CD4-positive, alpha-beta T cell (primary cell): Measurements from ENCODE around the gene RHBDD3. TPM values are rescaled to one million over a fixed set of nuclear protein-coding genes. Genes with fewer than 3 reads are reported as not detected.

Experiments
- ATAC-seq: fragments of 200-7000 bp; cut with Tn5 transposase; one replicate; pipeline ENCODE4 v1.10.0; 2022; ENCODE audit warnings: mild to moderate bottlenecking; ENCODE audit not compliant: poor library complexity
- CTCF ChIA-PET: fragments of 350-600 bp; sonication (Branson Sonifier 250); formaldehyde crosslinking; loops from one replicate; lab custom pipeline; 2021; ENCODE audit warnings: antibody characterized with exemption, inconsistent platforms; lab: Charles Lee
- POLR2A ChIA-PET: fragments of 350-600 bp; sonication (Branson Sonifier 250); formaldehyde crosslinking; loops from one replicate; lab custom pipeline; 2021; ENCODE audit warnings: antibody characterized with exemption, inconsistent platforms; lab: Charles Lee
- DNase-seq, 14 experiments: peaks; one replicate each; pipeline ENCODE4 v3.0.0-alpha.2; 2013 to 2020; ENCODE audit warnings: mixed read lengths in 2 of 14
- H3K27ac ChIP-seq, 2 donors: one replicate each; pipeline versions ENCODE4 v1.5.1 to v1.7.0; 2013; ENCODE audit warnings: low read length in 2 of 2, low read depth in 1 of 2, mild to moderate bottlenecking in 1 of 2
- H3K27me3 ChIP-seq, 2 experiments: 1 replicate in 1 of 2; 2 replicates in 1 of 2; pipeline versions ENCODE4 v1.6.1 to v1.7.0; 2013; ENCODE audit warnings: low read length in 2 of 2, control low read depth in 1 of 2, mild to moderate bottlenecking in 1 of 2, moderate library complexity in 1 of 2; ENCODE audit not compliant: insufficient read depth in 2 of 2, control insufficient read depth in 1 of 2
- H3K36me3 ChIP-seq: one replicate; pipeline ENCODE4 v1.6.1; 2013; ENCODE audit warnings: low read length, control low read depth; ENCODE audit not compliant: insufficient read depth
- H3K4me1 ChIP-seq: one replicate; pipeline ENCODE4 v1.6.1; 2013; ENCODE audit warnings: low read length, control low read depth; ENCODE audit not compliant: insufficient read depth
- H3K4me3 ChIP-seq: one replicate; pipeline ENCODE4 v1.5.1; 2013; ENCODE audit warnings: mild to moderate bottlenecking, low read length, moderate library complexity
- H3K9me3 ChIP-seq, 2 experiments: 1 replicate in 1 of 2; 2 replicates in 1 of 2; pipeline versions ENCODE4 v1.6.1 to v1.7.0; 2013; ENCODE audit warnings: low read length in 2 of 2, mild to moderate bottlenecking in 2 of 2, control low read depth in 1 of 2, moderate library complexity in 1 of 2; ENCODE audit not compliant: control insufficient read depth in 1 of 2, insufficient read depth in 1 of 2
- H3K27ac Mint-ChIP-seq: one replicate; pipeline ENCODE4 v1.8.0; 2020; ENCODE audit warnings: mixed read lengths
- H3K27me3 Mint-ChIP-seq: one replicate; pipeline ENCODE4 v1.8.0; 2021; ENCODE audit warnings: mixed read lengths
- H3K36me3 Mint-ChIP-seq: one replicate; pipeline ENCODE4 v1.8.0; 2021; ENCODE audit warnings: low read depth, mixed read lengths
- H3K4me1 Mint-ChIP-seq: one replicate; pipeline ENCODE4 v1.8.0; 2021; ENCODE audit warnings: low read depth, mixed read lengths
- H3K4me3 Mint-ChIP-seq: one replicate; pipeline ENCODE4 v1.8.0; 2020; ENCODE audit warnings: mild to moderate bottlenecking, mixed read lengths
- H3K9me3 Mint-ChIP-seq: one replicate; pipeline ENCODE4 v1.8.0; 2020; ENCODE audit warnings: mixed read lengths
- intact Hi-C, 2 experiments: fragments of 100-400 bp; cut with DNase I in 1 of 2; cut with micrococcal nuclease in 1 of 2; formaldehyde crosslinking; loops; one replicate each; pipeline versions ENCODE4 v1.15.1 to v1.9.0; 2023 to 2025; cut with DNase I, micrococcal nuclease
- total RNA-seq, 174 experiments: library from RNA in 2 of 174; stranded (reverse) in 2 of 174; gene quantifications; one replicate each; pipeline ENCODE4 v1.2.3 and lab custom pipeline; 2021 to 2026
- TF ChIP-seq, protein P1 (sequence below): fragments of 200-600 bp; IDR thresholded peaks from one replicate; pipeline ENCODE4 v1.8.0; 2022; ENCODE audit warnings: antibody characterized with exemption, mild to moderate bottlenecking

The RHBDD3 gene
- total RNA-seq, 2 experiments from 2014 or later = 9.0 to 11.7 TPM

DNA sequence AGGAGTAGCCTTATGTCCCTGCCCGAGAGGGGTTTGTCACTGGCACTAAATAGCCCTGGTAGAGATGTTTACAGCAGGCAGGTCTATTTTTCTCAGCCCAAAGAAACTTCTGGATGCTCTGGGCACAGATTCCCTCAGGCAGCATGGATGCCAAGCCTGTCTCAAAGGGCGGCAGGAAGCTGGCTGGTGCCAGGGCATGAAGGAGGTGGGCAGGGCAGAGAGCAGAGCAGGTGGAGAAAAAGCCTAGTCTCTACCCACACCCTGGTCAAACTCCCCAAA is 34.6 kb upstream of the RHBDD3 start:
- Mint-ChIP-seq H3K27me3 (peaks cover 16% of the 10 kb centered on the region), H3K4me3 (no peak overlapping the region), H3K36me3 (peaks cover 46% of the 10 kb centered on the region), H3K27ac (no peak overlapping the region), H3K4me1 (peaks cover 9% of the 10 kb centered on the region), H3K9me3 (no peaks in the 10 kb centered on the region)
- Histone ChIP-seq H3K4me3 (no peak overlapping the region), H3K27ac (no peak overlapping the region), H3K4me1 (peaks cover 16% of the 10 kb centered on the region), H3K36me3 (peaks cover 33% of the 10 kb centered on the region), H3K9me3 (no peaks in the 10 kb centered on the region), H3K27me3 (peaks cover 8 to 15% of the 10 kb centered on the region in 2 experiments)
- ChIA-PET POLR2A (no interaction called here), CTCF (no interaction called here)
- TF ChIP-seq, protein P1, sequence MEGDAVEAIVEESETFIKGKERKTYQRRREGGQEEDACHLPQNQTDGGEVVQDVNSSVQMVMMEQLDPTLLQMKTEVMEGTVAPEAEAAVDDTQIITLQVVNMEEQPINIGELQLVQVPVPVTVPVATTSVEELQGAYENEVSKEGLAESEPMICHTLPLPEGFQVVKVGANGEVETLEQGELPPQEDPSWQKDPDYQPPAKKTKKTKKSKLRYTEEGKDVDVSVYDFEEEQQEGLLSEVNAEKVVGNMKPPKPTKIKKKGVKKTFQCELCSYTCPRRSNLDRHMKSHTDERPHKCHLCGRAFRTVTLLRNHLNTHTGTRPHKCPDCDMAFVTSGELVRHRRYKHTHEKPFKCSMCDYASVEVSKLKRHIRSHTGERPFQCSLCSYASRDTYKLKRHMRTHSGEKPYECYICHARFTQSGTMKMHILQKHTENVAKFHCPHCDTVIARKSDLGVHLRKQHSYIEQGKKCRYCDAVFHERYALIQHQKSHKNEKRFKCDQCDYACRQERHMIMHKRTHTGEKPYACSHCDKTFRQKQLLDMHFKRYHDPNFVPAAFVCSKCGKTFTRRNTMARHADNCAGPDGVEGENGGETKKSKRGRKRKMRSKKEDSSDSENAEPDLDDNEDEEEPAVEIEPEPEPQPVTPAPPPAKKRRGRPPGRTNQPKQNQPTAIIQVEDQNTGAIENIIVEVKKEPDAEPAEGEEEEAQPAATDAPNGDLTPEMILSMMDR = no peak
- DNase-seq (no peak), ATAC-seq (no peak)
- intact Hi-C loops = no loop called here

DNA sequence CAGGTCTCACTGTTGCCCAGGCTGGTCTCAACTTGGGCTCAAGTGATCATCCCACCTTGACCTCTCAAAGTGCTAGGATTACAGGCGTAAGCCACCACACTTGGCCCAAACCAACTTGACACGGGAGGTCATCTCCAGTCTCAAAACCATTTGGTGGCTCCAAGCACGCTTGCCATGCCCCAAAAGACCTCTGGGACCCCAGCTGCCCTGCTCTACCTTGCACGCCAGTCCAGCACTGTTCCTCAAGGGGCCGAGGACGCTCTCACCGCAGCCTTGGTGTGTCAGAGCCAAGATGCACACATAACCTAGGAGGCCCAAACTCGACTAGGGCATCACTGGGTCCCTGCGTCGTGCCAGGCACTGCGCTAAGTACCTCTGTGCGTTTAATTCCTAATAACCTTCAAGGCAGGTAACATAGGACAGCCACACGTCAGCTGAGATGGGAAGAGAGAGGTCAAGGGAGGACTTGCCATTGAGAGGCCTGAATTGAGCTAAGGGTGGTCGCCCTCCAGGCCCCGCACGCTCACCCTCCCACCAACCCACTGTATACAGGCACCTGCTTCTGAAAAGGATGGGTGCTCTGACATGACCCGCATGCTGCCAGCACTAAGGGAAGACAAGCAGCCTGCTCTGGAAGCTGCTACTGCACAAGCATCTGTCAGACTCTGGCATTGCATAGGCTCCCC is 34.1 kb upstream of the RHBDD3 start:
- H3K27me3 ChIP-seq = peaks cover 8 to 15% of the 10 kb centered on the region in 2 experiments
- ChIA-PET CTCF (no interaction called here), POLR2A (no interaction called here)
- no peak overlapping the region for H3K27ac ChIP-seq
- peaks cover 16% of the 10 kb centered on the region for H3K27me3 Mint-ChIP-seq
- peaks cover 8% of the 10 kb centered on the region for H3K4me1 Mint-ChIP-seq
- no peaks in the 10 kb centered on the region for H3K9me3 Mint-ChIP-seq
- ATAC-seq (no peak), DNase-seq (no peak)
- H3K27ac Mint-ChIP-seq = no peak overlapping the region
- H3K9me3 ChIP-seq = no peaks in the 10 kb centered on the region
- H3K4me3 Mint-ChIP-seq = no peak overlapping the region
- no peak overlapping the region for H3K4me3 ChIP-seq
- TF ChIP-seq, protein P1 = no peak
- H3K36me3 ChIP-seq = peaks cover 38% of the 10 kb centered on the region
- H3K4me1 ChIP-seq = peaks cover 12% of the 10 kb centered on the region
- intact Hi-C loops = no loop called here
- H3K36me3 Mint-ChIP-seq = peaks cover 50% of the 10 kb centered on the region

DNA sequence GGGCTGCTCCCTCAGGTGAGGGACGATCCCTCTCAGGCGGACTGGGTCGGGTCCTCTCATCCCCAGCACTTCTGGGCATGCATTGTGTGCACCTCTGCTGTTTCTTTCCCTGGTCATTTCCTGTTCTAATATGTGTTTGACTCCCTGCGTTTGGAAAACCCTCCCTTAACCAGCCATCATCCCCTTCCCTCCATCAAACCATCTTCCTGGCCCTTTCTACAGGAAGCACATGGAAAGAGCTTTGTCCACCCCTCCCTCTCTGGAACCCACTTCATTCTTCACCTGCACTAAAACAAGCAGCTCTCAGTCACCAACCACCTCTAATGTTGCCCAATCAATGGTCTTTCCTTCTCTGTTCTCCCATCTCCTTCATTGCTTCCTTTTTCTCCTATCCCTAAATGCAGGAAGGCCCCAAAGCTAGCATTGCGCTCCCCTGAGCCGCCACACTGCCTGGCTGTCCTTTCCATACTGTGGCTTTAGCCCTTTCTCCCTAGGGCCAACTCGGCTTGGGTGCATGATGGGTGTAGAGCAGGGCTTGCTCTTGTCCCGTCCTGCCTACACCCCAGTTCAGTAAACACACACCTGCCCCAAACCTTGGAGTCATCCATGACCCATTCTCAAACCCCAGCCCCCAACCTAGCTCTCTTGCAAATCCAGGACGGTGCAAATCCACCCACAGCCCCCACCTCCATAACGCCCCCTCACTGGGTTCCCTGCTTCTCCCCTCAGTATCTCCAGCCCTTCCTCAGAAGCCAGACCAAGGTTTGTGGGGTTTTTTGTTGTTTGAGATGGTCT is 33.2 kb upstream of the RHBDD3 start:
- ATAC-seq = peak; percentile 29
- Mint-ChIP-seq H3K4me1 (peaks cover 2% of the 10 kb centered on the region), H3K27me3 (peaks cover 11% of the 10 kb centered on the region), H3K9me3 (no peaks in the 10 kb centered on the region), H3K4me3 (no peak overlapping the region), H3K36me3 (peaks cover 59% of the 10 kb centered on the region), H3K27ac (peak overlapping the region; percentile 27)
- Histone ChIP-seq H3K27ac (no peak overlapping the region), H3K4me1 (peaks cover 4% of the 10 kb centered on the region), H3K9me3 (no peaks in the 10 kb centered on the region), H3K4me3 (no peak overlapping the region), H3K27me3 (peaks cover 8 to 10% of the 10 kb centered on the region in 2 experiments), H3K36me3 (peaks cover 46% of the 10 kb centered on the region)
- no peak for DNase-seq
- ChIA-PET CTCF (no interaction called here), POLR2A (no interaction called here)
- intact Hi-C loops = no loop called here
- TF ChIP-seq, protein P1 = no peak
